Measurements from ENCODE around the gene SLAMF9.
"Not testable (repeated sequence)": the region's sequence is repeated elsewhere in the genome, so short reads cannot be mapped to it uniquely, and the experiment has no call there.

SLAMF9 gene

GRCh38 chr1:159908031-159908940, 45.8 kb downstream of the SLAMF9 start:
- FAIRE-seq (no peak), DNase-seq (ENCODE audit: insufficient read length, low spot score) (no peak)
- TF ChIP-seq POLR2A (IDR thresholded peaks at IDR 0.05; ENCODE audit: low read depth, low read length) = no peak

GRCh38 chr1:159906960-159907359, 47.1 kb downstream of the SLAMF9 start:
- no peak for TF ChIP-seq POLR2A (IDR thresholded peaks at IDR 0.05; ENCODE audit: low read depth, low read length)
- DNase-seq (ENCODE audit: insufficient read length, low spot score) (no peak), FAIRE-seq (no peak)

GRCh38 chr1:159904036-159904435, 50.0 kb downstream of the SLAMF9 start:
- DNase-seq (ENCODE audit: insufficient read length, low spot score); FAIRE-seq: not testable (repeated sequence)

DNA sequence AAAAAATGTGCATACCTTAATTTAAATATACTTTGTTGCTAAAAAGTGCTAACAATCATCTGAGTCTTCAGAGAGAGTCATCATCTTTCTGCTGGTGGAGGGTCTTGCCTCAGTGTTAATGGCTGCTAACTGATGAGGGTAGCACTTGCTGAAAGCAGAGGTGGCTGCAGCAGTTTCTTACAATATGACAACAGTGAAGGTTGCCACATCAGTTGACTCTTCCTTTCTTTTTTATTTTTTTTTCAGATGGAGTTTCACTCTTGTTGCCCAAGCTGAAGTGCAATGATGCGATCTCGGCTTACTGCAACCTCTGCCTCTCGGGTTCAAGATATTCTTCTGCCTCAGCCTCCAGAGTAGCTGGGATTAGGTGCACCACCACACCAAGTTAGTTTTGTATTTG, 51.5 kb downstream of the SLAMF9 start:
- FAIRE-seq (no peak), DNase-seq (ENCODE audit: insufficient read length, low spot score) (no peak)
- no peak for TF ChIP-seq POLR2A (IDR thresholded peaks at IDR 0.05; ENCODE audit: low read depth, low read length)
